ENCODE results near the gene SLC38A10.

The SLC38A10 gene

DNA sequence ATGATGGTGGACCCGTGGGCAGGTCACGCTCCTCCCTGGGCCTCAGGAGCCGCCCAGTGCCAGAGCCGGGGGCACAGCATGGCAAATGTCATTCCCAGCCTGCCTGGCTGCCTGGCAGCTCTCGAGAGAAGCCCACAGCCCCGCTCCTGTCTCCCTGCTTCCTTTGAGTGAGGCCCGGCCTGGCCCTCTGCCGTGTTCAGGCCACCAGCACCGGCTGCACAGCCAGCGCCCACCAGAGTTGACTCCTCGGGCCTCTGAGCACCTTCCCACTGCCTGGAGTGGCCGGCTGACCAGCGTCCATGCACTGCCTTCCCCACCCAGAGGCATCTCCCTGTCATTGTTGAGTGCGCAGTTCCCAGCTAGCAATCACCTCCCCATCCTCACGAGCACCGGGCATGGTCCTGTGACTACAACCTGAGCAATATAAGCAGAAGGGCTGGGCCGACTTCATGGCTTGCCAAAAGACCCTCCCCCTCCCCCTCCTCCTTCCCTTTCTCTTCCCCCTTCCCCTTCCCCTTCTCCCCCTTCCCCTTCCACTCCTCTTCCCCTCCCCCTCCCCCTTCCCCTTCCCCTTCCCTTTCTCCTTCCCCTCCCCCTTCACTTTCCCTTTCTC lies 11.9 kb upstream of the SLC38A10 start:
- TF ChIP-seq, protein P1, sequence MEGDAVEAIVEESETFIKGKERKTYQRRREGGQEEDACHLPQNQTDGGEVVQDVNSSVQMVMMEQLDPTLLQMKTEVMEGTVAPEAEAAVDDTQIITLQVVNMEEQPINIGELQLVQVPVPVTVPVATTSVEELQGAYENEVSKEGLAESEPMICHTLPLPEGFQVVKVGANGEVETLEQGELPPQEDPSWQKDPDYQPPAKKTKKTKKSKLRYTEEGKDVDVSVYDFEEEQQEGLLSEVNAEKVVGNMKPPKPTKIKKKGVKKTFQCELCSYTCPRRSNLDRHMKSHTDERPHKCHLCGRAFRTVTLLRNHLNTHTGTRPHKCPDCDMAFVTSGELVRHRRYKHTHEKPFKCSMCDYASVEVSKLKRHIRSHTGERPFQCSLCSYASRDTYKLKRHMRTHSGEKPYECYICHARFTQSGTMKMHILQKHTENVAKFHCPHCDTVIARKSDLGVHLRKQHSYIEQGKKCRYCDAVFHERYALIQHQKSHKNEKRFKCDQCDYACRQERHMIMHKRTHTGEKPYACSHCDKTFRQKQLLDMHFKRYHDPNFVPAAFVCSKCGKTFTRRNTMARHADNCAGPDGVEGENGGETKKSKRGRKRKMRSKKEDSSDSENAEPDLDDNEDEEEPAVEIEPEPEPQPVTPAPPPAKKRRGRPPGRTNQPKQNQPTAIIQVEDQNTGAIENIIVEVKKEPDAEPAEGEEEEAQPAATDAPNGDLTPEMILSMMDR (IDR thresholded peaks at IDR 0.05; ENCODE audit: control insufficient read depth, insufficient read depth, low read depth, low read length, missing control alignments) = no peak
- DNase-seq (ENCODE audit: low read depth) = no peak
- no peak overlapping the region for H3K4me3 ChIP-seq (ENCODE audit: control insufficient read depth, low read depth, low read length)

GRCh38 chr17:81306491-81306890 lies 11.4 kb upstream of the SLC38A10 start:
- H3K4me3 ChIP-seq (ENCODE audit: control insufficient read depth, low read depth, low read length) = no peak overlapping the region
- TF ChIP-seq, protein P1 (IDR thresholded peaks at IDR 0.05; ENCODE audit: control insufficient read depth, insufficient read depth, low read depth, low read length, missing control alignments) = no peak
- DNase-seq (ENCODE audit: low read depth) = no peak

GRCh38 chr17:81305051-81305630 lies 10.0 kb upstream of the SLC38A10 start:
- TF ChIP-seq, protein P1 (IDR thresholded peaks at IDR 0.05; ENCODE audit: control insufficient read depth, insufficient read depth, low read depth, low read length, missing control alignments) = no peak
- no peak for DNase-seq (ENCODE audit: low read depth)
- H3K4me3 ChIP-seq (ENCODE audit: control insufficient read depth, low read depth, low read length) = no peak overlapping the region

GRCh38 chr17:81304196-81305015 lies 9.3 kb upstream of the SLC38A10 start:
- DNase-seq (ENCODE audit: low read depth) = no peak
- TF ChIP-seq, protein P1 (IDR thresholded peaks at IDR 0.05; ENCODE audit: control insufficient read depth, insufficient read depth, low read depth, low read length, missing control alignments) = no peak
- no peak overlapping the region for H3K4me3 ChIP-seq (ENCODE audit: control insufficient read depth, low read depth, low read length)

- H3K4me3 ChIP-seq (ENCODE audit: control insufficient read depth, low read depth, low read length) = no peak overlapping the region
- no peak for DNase-seq (ENCODE audit: low read depth)
- TF ChIP-seq, protein P1 (IDR thresholded peaks at IDR 0.05; ENCODE audit: control insufficient read depth, insufficient read depth, low read depth, low read length, missing control alignments) = no peak
Measured at GRCh38 chr17:81303385-81303784, 8.3 kb upstream of the SLC38A10 start.

GRCh38 chr17:81302861-81303333 lies 7.8 kb upstream of the SLC38A10 start:
- DNase-seq (ENCODE audit: low read depth) = no peak
- TF ChIP-seq, protein P1 (IDR thresholded peaks at IDR 0.05; ENCODE audit: control insufficient read depth, insufficient read depth, low read depth, low read length, missing control alignments) = no peak
- no peak overlapping the region for H3K4me3 ChIP-seq (ENCODE audit: control insufficient read depth, low read depth, low read length)
